MM.1S (cell line): Measurements from ENCODE around the gene MFSD6L.

Source experiments
- CTCF ChIP-seq: fragments of 300-600 bp; sonication (generic); IDR thresholded peaks from 2 replicates; pipeline ENCODE4 v1.5.1; 2016; ENCODE audit warnings: antibody characterized with exemption, low read length, mixed read lengths
- EZH2 ChIP-seq: fragments of 300-600 bp; sonication (generic); optimal IDR thresholded peaks from 2 replicates; pipeline ENCODE3; 2017; ENCODE audit warnings: low read depth, mild to moderate bottlenecking, antibody characterized with exemption, low read length, mixed read lengths
- EZH2phosphoT487 ChIP-seq: fragments of 300-600 bp; sonication (generic); IDR thresholded peaks from 2 replicates; pipeline ENCODE4 v1.6.1; 2018; ENCODE audit warnings: antibody characterized with exemption, low read length

GRCh38 chr17:8797621-8798175 is 1.5 kb downstream of the MFSD6L start:
- TF ChIP-seq CTCF, result no peak
- no peak for TF ChIP-seq EZH2
- TF ChIP-seq EZH2phosphoT487, result no peak
